ENCODE measurements around the gene AK1. TPM values are rescaled to one million over a fixed set of nuclear protein-coding genes. Genes with fewer than 3 reads are reported as not detected.

Gene AK1
- total RNA-seq, 1 experiment from 2014 or later = 62.1 TPM

- in situ Hi-C loops (cut with HindIII; ENCODE audit: low pct_unique_long_range_greater_than_20kb, low sequenced_read_pairs) (no loop called here), intact Hi-C loops (cut with micrococcal nuclease; ENCODE audit: unreplicated experiment) (no loop called here)
- CTCF ChIA-PET = no interaction called here
- Histone ChIP-seq H3K27ac (ENCODE audit: low read length) (no peak overlapping the region), H3K9me3 (ENCODE audit: control insufficient read depth, insufficient read depth, low read depth, low read length) (no peaks in the 10 kb centered on the region), H3K4me1 (ENCODE audit: control insufficient read depth, insufficient read depth, low read length) (no peaks in the 10 kb centered on the region), H3K36me3 (ENCODE audit: control insufficient read depth, insufficient read depth, low read length) (no peaks in the 10 kb centered on the region), H3K27me3 (ENCODE audit: control insufficient read depth, insufficient read depth, low read length) (no peaks in the 10 kb centered on the region), H3K4me3 (ENCODE audit: low read depth in 2 of 2, low read length in 2 of 2) (no peak overlapping the region)
- POLR2A ChIA-PET = no interaction called here
- no peak for DNase-seq (ENCODE audit: low read depth, low spot score)
- no TSS peak for BruUV-seq (replicated peaks)
- no peak for TF ChIP-seq TCF7L2 (IDR thresholded peaks at IDR 0.05; ENCODE audit: low read depth, low read length)
- TF ChIP-seq REST (IDR thresholded peaks at IDR 0.05; ENCODE audit: insufficient read depth in 1 of 2, low read depth in 2 of 2, low read length in 1 of 2) = no peak
- no peak for TF ChIP-seq POLR2AphosphoS5 (IDR thresholded peaks at IDR 0.05; ENCODE audit: low read depth, low read length)
- no peak for TF ChIP-seq CTCF (IDR thresholded peaks at IDR 0.05)
- no peak for TF ChIP-seq SIN3A (IDR thresholded peaks at IDR 0.05; ENCODE audit: borderline replicate concordance, insufficient read depth, low read depth, low read length)
- ATAC-seq = no peak
Observed at GRCh38 chr9:127822108-127822507, 55.4 kb downstream of the AK1 start.

GRCh38 chr9:127818574-127818973 is 58.9 kb downstream of the AK1 start:
- POLR2A ChIA-PET = no interaction called here
- H3K27me3 ChIP-seq (ENCODE audit: control insufficient read depth, insufficient read depth, low read length) = no peaks in the 10 kb centered on the region
- no peak overlapping the region for H3K4me3 ChIP-seq (ENCODE audit: low read depth in 2 of 2, low read length in 2 of 2)
- no peaks in the 10 kb centered on the region for H3K9me3 ChIP-seq (ENCODE audit: control insufficient read depth, insufficient read depth, low read depth, low read length)
- no peaks in the 10 kb centered on the region for H3K4me1 ChIP-seq (ENCODE audit: control insufficient read depth, insufficient read depth, low read length)
- intact Hi-C loops (cut with micrococcal nuclease; ENCODE audit: unreplicated experiment) (no loop called here), in situ Hi-C loops (cut with HindIII; ENCODE audit: low pct_unique_long_range_greater_than_20kb, low sequenced_read_pairs) (no loop called here)
- no TSS peak for BruUV-seq (replicated peaks)
- CTCF ChIA-PET = no interaction called here
- no peak for DNase-seq (ENCODE audit: low read depth, low spot score)
- TF ChIP-seq REST (IDR thresholded peaks at IDR 0.05; ENCODE audit: insufficient read depth in 1 of 2, low read depth in 2 of 2, low read length in 1 of 2) (no peak), POLR2AphosphoS5 (IDR thresholded peaks at IDR 0.05; ENCODE audit: low read depth, low read length) (no peak), CTCF (IDR thresholded peaks at IDR 0.05) (no peak), TCF7L2 (IDR thresholded peaks at IDR 0.05; ENCODE audit: low read depth, low read length) (no peak), SIN3A (IDR thresholded peaks at IDR 0.05; ENCODE audit: borderline replicate concordance, insufficient read depth, low read depth, low read length) (no peak)
- H3K27ac ChIP-seq (ENCODE audit: low read length) = no peak overlapping the region
- H3K36me3 ChIP-seq (ENCODE audit: control insufficient read depth, insufficient read depth, low read length) = no peaks in the 10 kb centered on the region
- ATAC-seq = no peak

All from Panc1 (cell line).